HG02840 (cell line): Measurements from ENCODE around the gene IL23R.

ENCODE experiments used
- ATAC-seq: cut with Tn5 transposase; IDR thresholded peaks from one replicate; pipeline ENCODE4 v1.9.1; 2021; ENCODE audit warnings: mild to moderate bottlenecking, moderate library complexity, moderate number of reproducible peaks; ENCODE audit not compliant: unreplicated experiment, low FRiP score

IL23R gene

GRCh38 chr1:67227196-67227595 is 60.9 kb downstream of the IL23R start:
- ATAC-seq, result no peak

- no peak for ATAC-seq
These were observed 62.5 kb downstream of the IL23R start for GRCh38 chr1:67228791-67229190.

GRCh38 chr1:67230539-67230938 is 64.3 kb downstream of the IL23R start:
- ATAC-seq, result no peak

- ATAC-seq, result no peak
These were observed 70.0 kb downstream of the IL23R start for GRCh38 chr1:67236277-67236676.

- ATAC-seq, result no peak
These were observed 73.5 kb downstream of the IL23R start for GRCh38 chr1:67239738-67240137.

- no peak for ATAC-seq
These were observed 75.0 kb downstream of the IL23R start for GRCh38 chr1:67241200-67241746.

- ATAC-seq, result no peak
These were observed 75.8 kb downstream of the IL23R start for GRCh38 chr1:67242016-67242415.

GRCh38 chr1:67250051-67250653 is 83.9 kb downstream of the IL23R start:
- no peak for ATAC-seq

- no peak for ATAC-seq
These were observed 90.3 kb downstream of the IL23R start for GRCh38 chr1:67256291-67257172.

GRCh38 chr1:67257173-67257535 is 90.9 kb downstream of the IL23R start:
- ATAC-seq, result no peak

GRCh38 chr1:67261680-67262079 is 95.4 kb downstream of the IL23R start:
- ATAC-seq, result no peak

- no peak for ATAC-seq
These were observed 96.5 kb downstream of the IL23R start for GRCh38 chr1:67262735-67263134.

- no peak for ATAC-seq
These were observed 97.9 kb downstream of the IL23R start for GRCh38 chr1:67264152-67264551.

- ATAC-seq, result no peak
These were observed 98.6 kb downstream of the IL23R start for GRCh38 chr1:67264899-67265298.

- ATAC-seq, result no peak
These were observed 102.8 kb downstream of the IL23R start for GRCh38 chr1:67269061-67269460.

GRCh38 chr1:67270541-67270940 is 104.3 kb downstream of the IL23R start:
- no peak for ATAC-seq

GRCh38 chr1:67273591-67273990 is 107.3 kb downstream of the IL23R start:
- ATAC-seq, result no peak

GRCh38 chr1:67274623-67275325 is 108.5 kb downstream of the IL23R start:
- no peak for ATAC-seq

- no peak for ATAC-seq
These were observed 114.4 kb downstream of the IL23R start for GRCh38 chr1:67280696-67281095.

- ATAC-seq, result no peak
These were observed 115.0 kb downstream of the IL23R start for GRCh38 chr1:67281244-67281643.
